ENCODE results near the gene TRIO.

TRIO gene

GRCh38 chr5:14110680-14111079, 32.5 kb upstream of the TRIO start:
- ChIA-PET CTCF (interaction anchor here (0.9 to 3.5 kb wide), 7 partner anchors 11 to 168 kb away, joined by 3 to 20 read pairs (median 4); no protein-coding TSS in a partner anchor), POLR2A (no interaction called here)
- no peak for TF ChIP-seq CTCF (IDR thresholded peaks at IDR 0.05; ENCODE audit: control extremely low read depth, extremely low read depth, low read depth, missing control alignments)
- DNase-seq (ENCODE audit: extremely low spot score) = no peak

GRCh38 chr5:14112998-14113652, 30.0 kb upstream of the TRIO start:
- POLR2A ChIA-PET = no interaction called here
- DNase-seq (ENCODE audit: extremely low spot score) = no peak
- CTCF ChIA-PET = interaction anchor here (0.7 to 1.4 kb wide), 6 partner anchors 11 to 238 kb away, joined by 3 to 4 read pairs (median 3); no protein-coding TSS in a partner anchor
- no peak for TF ChIP-seq CTCF (IDR thresholded peaks at IDR 0.05; ENCODE audit: control extremely low read depth, extremely low read depth, low read depth, missing control alignments)

GRCh38 chr5:14114615-14115251, 28.4 kb upstream of the TRIO start:
- TF ChIP-seq CTCF (IDR thresholded peaks at IDR 0.05; ENCODE audit: control extremely low read depth, extremely low read depth, low read depth, missing control alignments) = no peak
- POLR2A ChIA-PET = no interaction called here
- CTCF ChIA-PET = no interaction called here
- no peak for DNase-seq (ENCODE audit: extremely low spot score)

- POLR2A ChIA-PET = no interaction called here
- no peak for DNase-seq (ENCODE audit: extremely low spot score)
- CTCF ChIA-PET = no interaction called here
- TF ChIP-seq CTCF (IDR thresholded peaks at IDR 0.05; ENCODE audit: control extremely low read depth, extremely low read depth, low read depth, missing control alignments) = no peak
Observed at GRCh38 chr5:14115323-14115895, 27.7 kb upstream of the TRIO start.

GRCh38 chr5:14118551-14119320, 24.4 kb upstream of the TRIO start:
- no peak for TF ChIP-seq CTCF (IDR thresholded peaks at IDR 0.05; ENCODE audit: control extremely low read depth, extremely low read depth, low read depth, missing control alignments)
- ChIA-PET POLR2A (no interaction called here), CTCF (interaction anchor here (1.7 kb wide), 2 partner anchors 10 to 152 kb away, joined by 6 to 8 read pairs; no protein-coding TSS in a partner anchor)
- no peak for DNase-seq (ENCODE audit: extremely low spot score)

GRCh38 chr5:14120176-14120575, 23.0 kb upstream of the TRIO start:
- no peak for DNase-seq (ENCODE audit: extremely low spot score)
- ChIA-PET POLR2A (interaction anchor here (0.9 kb wide), 1 partner anchor 23 kb away, joined by 3 read pairs; the partner anchor contains the start of gene TRIO), CTCF (interaction anchor here (1.2 to 3.7 kb wide), 2 partner anchors 10 to 11 kb away, joined by 4 to 20 read pairs; no protein-coding TSS in a partner anchor)
- TF ChIP-seq CTCF (IDR thresholded peaks at IDR 0.05; ENCODE audit: control extremely low read depth, extremely low read depth, low read depth, missing control alignments) = no peak
